ENCODE results near the gene ZNF362.

DNA sequence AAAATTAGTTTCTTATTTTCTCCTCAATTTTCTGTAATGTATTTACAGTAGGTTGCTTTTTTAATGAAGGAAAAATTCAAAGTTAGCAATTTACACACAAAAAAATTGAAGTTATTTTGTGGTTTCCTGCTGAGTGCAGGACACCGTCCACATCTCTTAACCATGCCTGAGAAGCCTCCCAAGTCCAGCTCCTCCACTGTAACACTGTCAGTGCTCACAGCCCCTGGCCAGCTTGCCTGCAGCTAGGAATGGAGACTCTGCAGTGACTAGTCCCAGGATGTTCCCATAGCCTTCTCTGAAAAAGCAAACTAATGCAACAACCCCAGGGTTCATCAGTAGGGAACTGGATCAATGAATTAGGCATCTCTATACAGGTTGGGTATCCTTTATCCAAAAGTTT lies 61.1 kb downstream of the ZNF362 start:
- TF ChIP-seq, protein P1, sequence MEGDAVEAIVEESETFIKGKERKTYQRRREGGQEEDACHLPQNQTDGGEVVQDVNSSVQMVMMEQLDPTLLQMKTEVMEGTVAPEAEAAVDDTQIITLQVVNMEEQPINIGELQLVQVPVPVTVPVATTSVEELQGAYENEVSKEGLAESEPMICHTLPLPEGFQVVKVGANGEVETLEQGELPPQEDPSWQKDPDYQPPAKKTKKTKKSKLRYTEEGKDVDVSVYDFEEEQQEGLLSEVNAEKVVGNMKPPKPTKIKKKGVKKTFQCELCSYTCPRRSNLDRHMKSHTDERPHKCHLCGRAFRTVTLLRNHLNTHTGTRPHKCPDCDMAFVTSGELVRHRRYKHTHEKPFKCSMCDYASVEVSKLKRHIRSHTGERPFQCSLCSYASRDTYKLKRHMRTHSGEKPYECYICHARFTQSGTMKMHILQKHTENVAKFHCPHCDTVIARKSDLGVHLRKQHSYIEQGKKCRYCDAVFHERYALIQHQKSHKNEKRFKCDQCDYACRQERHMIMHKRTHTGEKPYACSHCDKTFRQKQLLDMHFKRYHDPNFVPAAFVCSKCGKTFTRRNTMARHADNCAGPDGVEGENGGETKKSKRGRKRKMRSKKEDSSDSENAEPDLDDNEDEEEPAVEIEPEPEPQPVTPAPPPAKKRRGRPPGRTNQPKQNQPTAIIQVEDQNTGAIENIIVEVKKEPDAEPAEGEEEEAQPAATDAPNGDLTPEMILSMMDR (IDR thresholded peaks at IDR 0.05), result no peak
- no peak for TF ChIP-seq POLR2A (IDR thresholded peaks at IDR 0.05)

Measured in thyroid gland (tissue), 4 donors.